ENCODE measurements around the gene JAZF1.

JAZF1 gene

DNA sequence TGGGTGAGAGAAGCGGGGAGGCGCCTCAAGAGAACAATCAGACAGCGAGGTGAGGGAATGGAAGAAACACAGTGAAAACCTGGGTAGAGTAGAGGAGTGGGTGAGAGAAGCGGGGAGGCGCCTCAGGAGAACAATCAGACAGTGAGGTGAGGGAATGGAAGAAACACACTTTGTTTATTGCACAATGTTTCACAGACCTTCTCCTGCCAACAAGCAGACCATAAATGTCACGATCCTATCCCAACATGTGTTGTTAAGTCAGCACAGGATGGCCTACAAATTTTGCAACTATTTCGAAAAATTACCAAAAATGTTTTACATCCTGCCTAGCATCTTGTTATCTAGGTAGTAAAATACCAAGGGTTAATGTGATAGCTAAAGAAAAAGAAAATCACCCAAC is 115.3 kb downstream of the JAZF1 start:
- no peak overlapping the region for H3K4me3 ChIP-seq (ENCODE audit: low read depth, low read length)
- TF ChIP-seq, protein P1, sequence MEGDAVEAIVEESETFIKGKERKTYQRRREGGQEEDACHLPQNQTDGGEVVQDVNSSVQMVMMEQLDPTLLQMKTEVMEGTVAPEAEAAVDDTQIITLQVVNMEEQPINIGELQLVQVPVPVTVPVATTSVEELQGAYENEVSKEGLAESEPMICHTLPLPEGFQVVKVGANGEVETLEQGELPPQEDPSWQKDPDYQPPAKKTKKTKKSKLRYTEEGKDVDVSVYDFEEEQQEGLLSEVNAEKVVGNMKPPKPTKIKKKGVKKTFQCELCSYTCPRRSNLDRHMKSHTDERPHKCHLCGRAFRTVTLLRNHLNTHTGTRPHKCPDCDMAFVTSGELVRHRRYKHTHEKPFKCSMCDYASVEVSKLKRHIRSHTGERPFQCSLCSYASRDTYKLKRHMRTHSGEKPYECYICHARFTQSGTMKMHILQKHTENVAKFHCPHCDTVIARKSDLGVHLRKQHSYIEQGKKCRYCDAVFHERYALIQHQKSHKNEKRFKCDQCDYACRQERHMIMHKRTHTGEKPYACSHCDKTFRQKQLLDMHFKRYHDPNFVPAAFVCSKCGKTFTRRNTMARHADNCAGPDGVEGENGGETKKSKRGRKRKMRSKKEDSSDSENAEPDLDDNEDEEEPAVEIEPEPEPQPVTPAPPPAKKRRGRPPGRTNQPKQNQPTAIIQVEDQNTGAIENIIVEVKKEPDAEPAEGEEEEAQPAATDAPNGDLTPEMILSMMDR (IDR thresholded peaks at IDR 0.05; ENCODE audit: borderline replicate concordance, insufficient read depth, low read depth, low read length): no peak

DNA sequence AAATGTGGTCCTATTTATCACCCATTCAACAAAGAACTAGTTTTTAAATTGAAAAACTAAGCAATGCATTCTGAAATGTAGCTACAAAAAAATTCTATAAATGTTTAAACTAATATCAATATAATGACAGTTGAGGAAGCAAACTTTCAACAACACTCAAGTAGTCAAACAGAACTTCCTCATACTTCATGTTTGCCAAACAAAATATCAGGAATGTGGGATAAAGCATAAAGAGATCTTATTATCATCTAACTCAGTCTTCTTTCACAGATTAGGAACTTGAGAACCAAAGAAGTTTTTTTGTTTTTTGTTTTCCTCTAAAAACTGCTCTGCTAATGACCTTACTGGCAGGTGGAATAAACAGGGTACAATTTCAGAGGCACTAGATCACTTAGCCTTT is 116.2 kb downstream of the JAZF1 start:
- TF ChIP-seq, protein P1 (IDR thresholded peaks at IDR 0.05; ENCODE audit: borderline replicate concordance, insufficient read depth, low read depth, low read length): no peak
- H3K4me3 ChIP-seq (ENCODE audit: low read depth, low read length): no peak overlapping the region

DNA sequence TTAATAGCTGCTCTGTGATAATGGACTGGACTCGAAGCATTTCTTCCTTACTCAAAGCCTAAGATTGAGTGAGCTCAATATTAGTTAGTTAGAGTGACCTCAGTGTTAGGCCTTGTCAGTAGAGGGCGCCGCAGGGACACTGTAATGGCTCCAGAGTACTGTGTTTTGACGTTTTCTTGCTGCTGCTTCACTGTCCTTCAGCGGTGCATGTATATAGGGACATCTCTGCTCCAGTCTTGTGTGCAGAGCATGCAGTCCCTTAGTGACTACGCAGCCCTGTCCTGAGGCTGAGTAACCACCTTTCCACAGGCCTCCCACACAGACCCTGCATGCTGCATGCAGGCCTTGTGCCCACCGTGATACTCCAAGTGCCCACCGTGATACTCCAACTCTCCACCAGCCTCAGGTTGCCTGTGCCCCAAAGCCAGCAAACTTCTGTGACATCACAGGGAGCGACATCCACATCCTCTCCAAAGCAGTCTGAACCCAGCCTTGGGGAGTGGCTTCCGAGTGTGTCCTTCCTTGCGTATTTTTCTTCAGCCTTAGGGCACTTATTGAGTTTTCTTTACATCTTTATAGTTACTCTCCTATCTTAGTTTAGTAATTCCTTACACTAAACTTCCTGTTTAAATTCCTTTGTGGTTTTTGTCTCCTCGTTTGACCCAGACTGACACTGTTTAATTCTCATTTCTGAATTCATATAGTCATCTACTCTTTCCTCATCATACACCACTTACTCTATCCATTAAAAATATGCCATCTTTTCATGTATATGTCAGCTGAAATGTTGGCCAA is 118.2 kb downstream of the JAZF1 start:
- no peak overlapping the region for H3K4me3 ChIP-seq (ENCODE audit: low read depth, low read length)

DNA sequence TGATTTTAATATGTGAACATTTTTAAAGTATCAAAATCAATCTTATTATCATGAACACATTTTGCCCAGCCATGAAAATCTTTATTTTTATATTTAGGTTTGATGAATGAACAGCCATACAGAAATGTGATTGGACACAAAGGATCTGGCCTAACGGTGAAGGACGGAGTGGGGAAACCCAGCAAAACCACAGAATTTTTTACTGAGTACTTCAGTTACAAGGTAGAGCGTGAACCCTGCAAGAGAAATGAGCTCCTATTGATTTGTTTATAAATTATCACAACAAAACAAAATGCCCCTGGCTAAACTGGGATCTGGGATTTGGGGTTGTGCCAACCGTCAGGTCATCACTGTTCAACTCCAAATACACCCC is 118.8 kb downstream of the JAZF1 start:
- TF ChIP-seq, protein P1 (IDR thresholded peaks at IDR 0.05; ENCODE audit: borderline replicate concordance, insufficient read depth, low read depth, low read length): no peak
- H3K4me3 ChIP-seq (ENCODE audit: low read depth, low read length): no peak overlapping the region

More for the DNA sequence above, 118.2 kb downstream of the JAZF1 start:
- TF ChIP-seq, protein P1 (IDR thresholded peaks at IDR 0.05; ENCODE audit: borderline replicate concordance, insufficient read depth, low read depth, low read length): peak; percentile 80

DNA sequence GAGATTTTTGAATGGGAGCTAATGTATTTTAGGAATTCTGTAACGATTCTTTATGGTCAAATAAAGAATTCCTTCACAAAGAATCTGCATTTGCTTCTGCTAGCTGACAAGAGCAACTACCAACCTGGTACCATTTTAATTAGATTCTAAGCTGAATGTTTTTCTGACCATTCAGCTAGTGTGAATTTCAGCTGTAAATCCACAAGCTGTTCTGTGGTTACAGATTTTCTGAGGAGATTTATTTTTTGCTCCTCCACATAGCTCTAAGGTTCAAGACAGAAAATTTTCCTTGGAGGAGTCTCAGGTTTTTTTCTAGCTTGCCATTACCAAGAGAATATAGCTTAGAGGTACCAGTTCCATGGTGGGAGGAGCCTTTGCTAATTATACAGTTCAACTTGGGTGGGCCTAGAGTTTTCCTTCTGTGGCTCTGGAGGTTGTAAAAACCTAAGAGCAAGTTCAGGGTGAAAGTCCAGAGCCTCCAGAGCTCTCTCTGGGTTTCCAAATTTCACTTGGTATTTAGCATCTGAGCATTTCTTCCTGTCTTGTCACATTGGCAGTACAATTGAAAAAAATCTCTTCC is 120.1 kb downstream of the JAZF1 start:
- TF ChIP-seq, protein P1 (IDR thresholded peaks at IDR 0.05; ENCODE audit: borderline replicate concordance, insufficient read depth, low read depth, low read length): no peak

DNA sequence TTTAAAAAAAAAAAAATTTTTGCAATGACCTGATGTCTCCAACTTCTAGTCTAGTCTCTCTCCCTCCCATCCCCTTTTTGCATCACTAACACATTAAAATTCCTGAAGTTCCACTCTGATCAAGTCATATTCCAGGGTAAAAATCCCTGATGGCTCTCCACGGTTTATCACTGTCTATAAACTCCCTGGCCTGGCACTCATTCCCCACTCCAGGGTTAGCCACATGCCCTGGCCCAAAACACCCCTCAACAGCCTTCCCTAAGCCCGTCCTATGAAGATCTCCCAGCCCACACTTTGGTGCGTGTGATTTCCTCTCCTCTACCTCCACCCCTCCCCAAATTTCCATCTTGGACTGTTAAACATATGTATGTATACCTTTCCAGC is 125.4 kb downstream of the JAZF1 start:
- TF ChIP-seq, protein P1 (IDR thresholded peaks at IDR 0.05; ENCODE audit: borderline replicate concordance, insufficient read depth, low read depth, low read length): no peak
- no peak overlapping the region for H3K4me3 ChIP-seq (ENCODE audit: low read depth, low read length)

More for the DNA sequence above, 120.1 kb downstream of the JAZF1 start:
- H3K4me3 ChIP-seq (ENCODE audit: low read depth, low read length): no peak overlapping the region
